Activated CD4-positive, alpha-beta T cell treated with anti-CD3 and anti-CD28 coated beads for 24 hours (primary cell): Measurements from ENCODE around the gene TYR.
"Not testable (repeated sequence)": the region's sequence is repeated elsewhere in the genome, so short reads cannot be mapped to it uniquely, and the experiment has no call there.

Experiments used
- DNase-seq, 2 donors: peaks; one replicate each; pipeline ENCODE4 v3.0.0-alpha.2; 2020; ENCODE audit warnings: low read depth in 2 of 2

TYR gene

DNA sequence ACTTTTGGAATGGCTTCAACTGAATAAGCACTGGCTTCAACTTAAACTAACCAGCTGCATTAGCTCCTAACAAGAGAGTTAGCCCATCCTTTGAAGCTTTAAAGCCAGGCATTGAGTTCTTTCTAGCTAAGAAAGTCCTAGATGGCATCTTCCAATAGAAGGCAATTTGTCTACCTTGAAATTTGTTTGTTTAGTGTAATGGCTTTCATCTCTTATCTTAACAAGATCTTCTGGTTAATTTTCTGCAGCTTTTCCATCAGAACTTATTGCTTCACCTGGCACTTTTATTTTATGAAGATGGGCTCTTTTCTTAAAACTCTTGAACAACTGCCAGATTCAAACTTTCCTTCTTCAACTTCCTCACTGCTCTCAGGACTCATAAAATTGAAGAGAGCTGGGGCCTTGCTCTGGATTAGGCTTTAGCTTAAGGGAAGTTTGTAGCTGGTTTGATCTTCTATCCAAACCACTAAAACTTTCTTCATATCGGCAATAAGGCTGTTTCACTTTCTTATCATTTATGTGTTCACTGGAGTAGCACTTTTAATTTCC, 94.9 kb downstream of the TYR start:
- not testable (repeated sequence) for DNase-seq

GRCh38 chr11:89273220-89273619, 95.5 kb downstream of the TYR start:
- not testable (repeated sequence) for DNase-seq

GRCh38 chr11:89275966-89276365, 98.3 kb downstream of the TYR start:
- no peak for DNase-seq

DNA sequence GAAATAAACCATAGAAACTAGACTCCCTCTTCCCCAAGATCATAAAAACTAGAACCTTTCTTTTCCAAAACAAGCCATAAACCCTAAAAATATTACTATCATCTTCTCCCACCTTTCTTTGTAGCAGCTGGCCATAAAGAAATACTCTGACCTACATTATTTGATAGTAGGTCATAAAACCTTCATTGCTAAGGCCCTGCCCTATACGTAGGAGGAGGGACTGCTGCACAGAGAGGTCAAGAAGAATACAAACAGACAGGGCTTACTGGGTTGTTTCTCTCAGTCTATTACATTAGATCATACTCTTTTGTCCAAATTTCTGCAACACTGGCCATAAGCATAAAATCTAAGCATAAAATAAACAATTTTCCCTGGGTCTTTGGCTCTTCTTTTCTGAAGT, 101.5 kb downstream of the TYR start:
- no peak for DNase-seq

DNA sequence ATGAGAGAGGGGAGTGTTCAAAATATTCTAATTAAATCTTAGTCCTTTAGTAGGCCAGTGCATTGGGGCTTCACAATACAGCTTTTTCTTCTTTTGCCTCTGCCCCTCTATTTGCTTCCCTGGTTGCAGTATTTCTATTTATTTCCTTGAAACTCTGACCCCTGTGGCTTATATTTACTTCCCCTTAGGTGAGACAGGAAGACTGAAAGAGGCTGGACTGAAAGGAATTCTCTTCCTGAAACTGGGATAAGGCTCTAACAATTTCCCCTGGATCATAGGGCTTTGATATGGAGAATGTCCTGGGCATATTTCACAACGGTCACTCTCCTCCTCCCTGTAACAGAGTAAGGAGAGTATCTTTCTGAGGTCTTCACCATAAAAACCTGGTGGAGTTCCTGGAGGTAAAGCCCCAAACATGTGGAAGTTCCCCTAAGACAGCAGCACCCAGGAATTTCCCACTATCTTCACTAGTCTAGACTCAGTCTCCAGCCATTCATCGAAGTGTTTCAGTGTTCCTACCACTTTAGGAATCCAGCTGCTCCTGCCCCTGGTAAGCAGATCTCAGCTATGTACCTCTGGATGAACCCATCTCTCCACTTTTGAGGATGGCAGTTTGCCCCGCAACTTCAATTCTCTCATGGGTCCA, 103.5 kb downstream of the TYR start:
- DNase-seq = not testable (repeated sequence)

DNA sequence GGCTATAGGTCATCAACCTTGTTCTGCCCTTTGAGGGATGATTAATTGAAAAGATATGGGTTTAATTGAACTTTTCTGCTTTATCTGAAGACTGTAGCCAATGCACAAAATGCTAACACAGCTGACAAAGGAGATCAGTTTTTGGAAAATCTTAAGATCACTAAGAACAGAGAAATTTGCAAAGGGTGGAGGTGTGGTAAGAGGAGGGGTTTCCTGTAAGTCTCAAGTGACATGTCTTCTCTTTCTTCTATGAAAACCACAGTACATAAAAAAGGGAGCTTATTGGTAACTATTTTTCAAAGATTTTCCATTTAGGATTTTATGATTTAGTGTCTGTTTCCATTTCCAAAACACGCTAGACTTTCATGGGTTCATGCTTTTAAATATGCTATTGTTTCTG, 108.9 kb downstream of the TYR start:
- not testable (repeated sequence) for DNase-seq

DNA sequence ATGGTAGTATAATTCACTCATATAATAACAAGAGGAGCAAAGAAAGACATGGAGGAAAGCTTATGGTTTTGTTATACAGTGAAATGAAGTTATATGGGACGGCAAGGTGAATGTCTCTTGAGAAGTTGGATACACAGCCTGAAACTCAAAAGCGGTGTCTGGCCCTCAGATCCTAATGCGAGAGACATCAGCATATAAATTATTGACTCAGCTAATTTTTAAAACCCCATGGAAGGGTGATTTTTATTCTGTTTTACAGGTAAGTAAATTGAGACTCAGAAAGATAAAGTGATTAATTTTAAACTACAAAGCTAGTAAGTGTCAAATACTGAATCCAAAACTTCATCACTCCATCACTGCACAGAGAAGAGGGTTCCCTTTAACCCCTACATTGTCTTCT, 110.3 kb downstream of the TYR start:
- DNase-seq = not testable (repeated sequence)

- DNase-seq = no peak
These were observed 116.4 kb downstream of the TYR start for GRCh38 chr11:89293965-89294679.

GRCh38 chr11:89295023-89295422, 117.3 kb downstream of the TYR start:
- not testable (repeated sequence) for DNase-seq

DNA sequence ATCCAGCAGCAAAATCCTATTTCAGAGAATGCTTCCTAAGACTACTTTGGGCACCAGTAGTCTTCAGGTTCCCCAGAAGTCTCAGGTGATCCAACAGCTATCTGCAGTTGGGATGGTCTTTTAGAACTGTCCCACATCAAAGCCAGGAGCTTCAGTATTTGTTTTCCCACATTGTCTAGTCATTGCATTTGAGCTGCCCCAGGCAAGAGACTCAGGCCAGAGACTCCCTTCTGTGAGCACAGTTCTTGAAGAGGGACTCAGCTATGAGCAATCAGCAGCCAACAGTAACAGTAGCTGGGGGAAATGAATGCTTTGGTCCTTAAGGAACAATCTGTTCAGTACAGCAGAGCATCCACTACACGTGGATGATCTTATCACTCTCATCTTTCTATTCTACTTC, 125.4 kb downstream of the TYR start:
- not testable (repeated sequence) for DNase-seq

GRCh38 chr11:89308272-89308671, 130.6 kb downstream of the TYR start:
- not testable (repeated sequence) for DNase-seq

DNA sequence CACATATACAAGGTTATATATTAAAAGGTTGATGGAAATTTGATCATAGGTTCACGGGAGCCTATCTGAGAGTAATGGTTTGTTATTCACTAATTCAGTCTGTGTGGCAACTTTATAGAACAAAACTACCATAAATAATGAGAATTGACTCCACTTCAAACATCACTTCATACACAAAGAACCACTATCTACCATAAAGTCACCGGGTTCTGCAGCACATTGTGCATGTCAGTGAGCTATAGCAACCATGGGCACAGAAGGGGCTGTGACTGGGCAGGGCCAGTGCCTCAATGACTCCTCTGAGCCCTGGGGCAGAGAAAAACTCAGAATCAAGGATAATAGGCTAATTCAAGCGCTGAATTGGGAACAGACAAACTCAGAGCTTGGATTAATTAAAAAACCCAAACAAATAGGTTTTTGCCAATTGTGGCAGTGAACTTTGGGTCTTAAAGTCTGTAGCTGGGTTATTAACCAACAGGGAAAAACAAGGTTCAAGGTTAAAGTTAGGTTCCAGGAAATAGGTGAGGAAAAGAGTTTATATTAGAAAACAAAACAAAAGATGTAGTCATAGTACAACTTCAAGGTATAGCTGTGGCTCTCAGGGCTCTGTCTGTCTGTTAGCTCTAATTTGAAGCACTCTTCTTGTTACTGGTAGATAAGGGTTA, 131.8 kb downstream of the TYR start:
- not testable (repeated sequence) for DNase-seq

GRCh38 chr11:89310607-89311006, 132.9 kb downstream of the TYR start:
- DNase-seq = not testable (repeated sequence)

GRCh38 chr11:89321401-89321800, 143.7 kb downstream of the TYR start:
- no peak for DNase-seq

GRCh38 chr11:89327885-89328284, 150.2 kb downstream of the TYR start:
- DNase-seq = no peak

GRCh38 chr11:89331940-89332339, 154.3 kb downstream of the TYR start:
- not testable (repeated sequence) for DNase-seq

DNA sequence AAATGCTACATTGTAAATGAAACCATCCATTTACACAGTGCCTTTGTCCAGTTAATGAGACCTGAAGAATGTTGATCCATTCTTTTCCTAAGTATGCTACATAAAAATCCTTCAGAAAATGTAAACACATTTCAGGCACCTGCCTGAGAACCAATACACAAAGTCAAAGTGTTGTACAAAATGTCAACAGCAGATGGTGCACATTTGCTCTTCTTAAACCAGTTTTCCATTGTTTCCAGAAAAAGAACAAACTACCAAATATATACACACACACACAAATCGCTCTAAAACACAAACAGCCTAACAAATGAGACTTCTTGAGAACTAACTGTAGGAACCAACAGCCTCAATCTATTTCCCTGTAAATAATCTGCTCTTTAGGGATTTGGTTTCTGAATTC, 156.0 kb downstream of the TYR start:
- DNase-seq = not testable (repeated sequence)

DNA sequence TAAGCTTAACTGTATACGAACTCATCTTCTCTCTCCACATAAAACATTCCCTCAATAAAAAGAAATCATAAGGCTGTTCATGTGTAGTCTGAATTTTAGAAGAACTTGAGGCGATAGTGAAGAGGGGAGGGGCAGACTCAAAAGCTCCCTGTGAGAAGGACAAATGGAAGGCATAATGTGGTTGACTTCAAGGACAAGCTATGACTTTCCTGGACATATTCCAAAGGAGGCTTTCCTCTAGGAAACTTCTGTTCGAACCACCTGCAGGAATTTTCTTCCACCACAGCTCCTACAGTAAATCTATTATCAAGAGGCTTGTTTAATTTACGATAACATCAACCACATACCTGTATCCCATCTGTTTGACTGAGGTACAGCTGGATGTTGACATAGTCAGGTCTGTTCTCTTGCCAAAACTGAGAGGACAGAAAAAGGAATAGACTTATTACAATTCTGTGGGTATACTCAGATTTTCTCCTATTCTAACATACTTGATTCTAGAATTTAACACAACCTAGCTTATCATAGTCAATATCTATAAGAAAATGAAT, 159.5 kb downstream of the TYR start:
- not testable (repeated sequence) for DNase-seq

DNA sequence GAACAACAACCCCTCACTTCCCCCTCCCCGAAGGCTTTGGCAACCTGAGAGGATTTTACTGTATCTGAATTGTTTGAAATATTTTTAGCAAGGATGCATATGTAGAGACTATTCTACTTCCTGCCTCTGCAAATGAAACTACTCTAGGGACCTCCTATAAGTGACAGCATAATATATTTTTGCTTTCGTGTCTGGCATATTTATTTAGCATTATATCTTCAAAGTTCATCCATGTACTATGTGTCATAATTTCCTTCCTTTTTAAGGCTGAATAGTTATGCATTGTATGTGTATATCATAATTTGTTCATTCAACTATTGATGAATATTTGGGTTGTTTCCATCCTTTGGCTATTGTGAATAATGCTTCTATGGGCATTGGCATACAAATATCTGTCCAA, 160.4 kb downstream of the TYR start:
- DNase-seq = not testable (repeated sequence)

GRCh38 chr11:89340450-89340849, 162.8 kb downstream of the TYR start:
- DNase-seq = not testable (repeated sequence)

DNA sequence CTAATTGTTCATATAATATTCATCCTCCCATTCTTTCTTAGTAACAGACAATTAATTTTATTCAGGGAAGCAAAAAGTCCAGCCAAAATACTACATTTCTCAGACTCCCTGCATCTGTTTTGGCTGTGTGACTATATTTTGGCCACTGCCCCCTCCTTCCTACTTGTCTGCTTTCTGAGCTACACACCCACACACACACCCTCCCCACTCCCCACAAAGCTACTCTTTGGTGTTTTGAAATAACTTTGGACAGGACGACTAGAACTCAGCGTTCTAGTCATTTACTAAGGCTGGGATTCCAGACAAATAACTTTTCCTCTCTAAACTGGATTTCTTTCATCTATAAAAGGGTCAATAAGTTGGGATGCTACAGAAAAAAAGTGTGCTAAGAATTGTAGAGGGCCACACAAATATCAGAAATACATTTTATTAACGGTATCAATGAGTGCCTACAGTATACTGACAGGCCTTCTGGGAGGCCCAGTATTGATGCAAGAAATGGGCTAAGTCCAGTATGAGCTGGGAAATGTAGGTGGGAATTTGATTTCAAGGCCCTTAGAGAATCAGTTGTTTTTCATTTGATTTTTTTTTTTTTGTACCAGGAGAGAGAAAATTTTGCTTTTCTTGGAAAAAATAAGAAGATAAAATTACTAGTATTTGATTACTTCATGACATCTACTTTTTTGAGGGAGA, 165.4 kb downstream of the TYR start:
- DNase-seq = not testable (repeated sequence)
